OCI-LY3 (cell line): ENCODE data around the gene TMEM100.

Experiments
- H2AFZ ChIP-seq: fragments of 200-600, 300-600 bp; shearing (Covaris generic); 2 replicates; pipeline ENCODE4 v1.6.0; 2014; ENCODE audit warnings: antibody characterized with exemption, low read depth, low read length
- H3K27ac ChIP-seq: fragments of 200-600, 300-600 bp; sonication (generic); 2 replicates; pipeline ENCODE4 v1.5.1; 2014; ENCODE audit warnings: mild to moderate bottlenecking, low read length, moderate library complexity, mixed read lengths
- H3K27me3 ChIP-seq: fragments of 200-600, 300-600 bp; sonication (generic); 2 replicates; pipeline ENCODE4 v1.6.1; 2014; ENCODE audit warnings: low read depth, low read length, mixed read lengths
- H3K36me3 ChIP-seq: fragments of 200-600, 300-600 bp; sonication (generic); replicated peaks from 2 replicates; pipeline ENCODE3; 2014; ENCODE audit warnings: low read depth, low read length, mixed read lengths
- H3K4me1 ChIP-seq: fragments of 300-600, 200-600 bp; sonication (generic); 2 replicates; pipeline ENCODE4 v1.6.1; 2014; ENCODE audit warnings: low read length, mixed read lengths
- H3K4me2 ChIP-seq: fragments of 200-600, 300-600 bp; sonication (generic); 2 replicates; pipeline ENCODE4 v1.6.1; 2014; ENCODE audit warnings: low read length, mixed read lengths
- H3K4me3 ChIP-seq: fragments of 300-600, 200-600 bp; sonication (generic); 2 replicates; pipeline ENCODE4 v1.5.1; 2014; ENCODE audit warnings: antibody characterized with exemption, mild to moderate bottlenecking, low read length, moderate library complexity
- H3K79me2 ChIP-seq: fragments of 300-600, 200-600 bp; shearing (Covaris generic); 2 replicates; pipeline ENCODE4 v1.6.1; 2014; ENCODE audit warnings: mild to moderate bottlenecking, low read length, mixed read lengths
- H3K9ac ChIP-seq: fragments of 300-600, 200-600 bp; shearing (Covaris generic); 2 replicates; pipeline ENCODE4 v1.6.0; 2014; ENCODE audit warnings: mild to moderate bottlenecking, low read length, moderate library complexity
- H3K9me3 ChIP-seq: fragments of 200-600, 300-600 bp; shearing (Covaris generic); 2 replicates; pipeline ENCODE4 v1.6.1; 2014; ENCODE audit warnings: low read length, mixed read lengths; ENCODE audit not compliant: insufficient read depth
- H4K20me1 ChIP-seq: fragments of 200-600, 300-600 bp; sonication (generic); 2 replicates; pipeline ENCODE4 v1.6.1; 2016; ENCODE audit warnings: low read length, mixed read lengths; ENCODE audit not compliant: insufficient read depth
- CTCF ChIP-seq: fragments of 200-600, 300-600 bp; sonication (generic); IDR thresholded peaks from 2 replicates; pipeline ENCODE4 v1.5.1; 2014; ENCODE audit warnings: antibody characterized with exemption, low read length, low read depth
- EZH2phosphoT487 ChIP-seq: fragments of 200-600 bp; shearing (Covaris generic); IDR thresholded peaks from 2 replicates; pipeline ENCODE4 v1.6.1; 2018; ENCODE audit warnings: antibody characterized with exemption, mixed run types, low read depth

TMEM100 gene

GRCh38 chr17:55748841-55749240 is 26.2 kb upstream of the TMEM100 start:
- Histone ChIP-seq H2AFZ (no peak overlapping the region), H3K9ac (no peak overlapping the region)

GRCh38 chr17:55747209-55747608 is 24.5 kb upstream of the TMEM100 start:
- no peaks in the 10 kb centered on the region for H3K36me3 ChIP-seq
- no peaks in the 10 kb centered on the region for H4K20me1 ChIP-seq
- TF ChIP-seq EZH2phosphoT487 (no peak), CTCF (no peak)
- peaks cover 38% of the 10 kb centered on the region for H3K27me3 ChIP-seq
- H3K9me3 ChIP-seq = no peaks in the 10 kb centered on the region
- peaks cover 16% of the 10 kb centered on the region for H3K4me1 ChIP-seq
- no peak overlapping the region for H2AFZ ChIP-seq
- H3K9ac ChIP-seq = no peak overlapping the region
- no peaks in the 10 kb centered on the region for H3K79me2 ChIP-seq
- H3K27ac ChIP-seq = no peak overlapping the region
- H3K4me2 ChIP-seq = no peak overlapping the region
- no peak overlapping the region for H3K4me3 ChIP-seq

More at GRCh38 chr17:55748841-55749240, 26.2 kb upstream of the TMEM100 start:
- TF ChIP-seq CTCF (no peak), EZH2phosphoT487 (no peak)
- H3K4me2 ChIP-seq = no peak overlapping the region
- H4K20me1 ChIP-seq = no peaks in the 10 kb centered on the region
- no peaks in the 10 kb centered on the region for H3K9me3 ChIP-seq
- H3K4me3 ChIP-seq = no peak overlapping the region
- no peaks in the 10 kb centered on the region for H3K79me2 ChIP-seq
- H3K27ac ChIP-seq = no peak overlapping the region
- peaks cover 38% of the 10 kb centered on the region for H3K27me3 ChIP-seq
- H3K36me3 ChIP-seq = no peaks in the 10 kb centered on the region
- peaks cover 4% of the 10 kb centered on the region; the same call in 1 of the 2 replicates for H3K4me1 ChIP-seq

GRCh38 chr17:55746466-55746865 is 23.8 kb upstream of the TMEM100 start:
- peaks cover 46% of the 10 kb centered on the region for H3K27me3 ChIP-seq
- peaks cover 21% of the 10 kb centered on the region for H3K4me1 ChIP-seq
- H3K9me3 ChIP-seq = no peaks in the 10 kb centered on the region
- no peak overlapping the region for H3K4me3 ChIP-seq
- H3K9ac ChIP-seq = no peak overlapping the region
- H3K27ac ChIP-seq = no peak overlapping the region
- H3K4me2 ChIP-seq = no peak overlapping the region
- no peaks in the 10 kb centered on the region for H4K20me1 ChIP-seq
- TF ChIP-seq EZH2phosphoT487 = no peak
- TF ChIP-seq CTCF = no peak
- no peaks in the 10 kb centered on the region for H3K36me3 ChIP-seq
- H2AFZ ChIP-seq = no peak overlapping the region
- H3K79me2 ChIP-seq = no peaks in the 10 kb centered on the region

- Histone ChIP-seq H3K27me3 (peaks cover 56% of the 10 kb centered on the region), H3K36me3 (no peaks in the 10 kb centered on the region), H3K4me3 (no peak overlapping the region), H3K9me3 (no peaks in the 10 kb centered on the region), H3K27ac (no peak overlapping the region), H3K4me2 (no peak overlapping the region), H3K9ac (no peak overlapping the region), H3K4me1 (peaks cover 21% of the 10 kb centered on the region), H3K79me2 (no peaks in the 10 kb centered on the region), H2AFZ (no peak overlapping the region), H4K20me1 (no peaks in the 10 kb centered on the region)
- TF ChIP-seq CTCF = no peak
- TF ChIP-seq EZH2phosphoT487 = no peak
Measured at GRCh38 chr17:55745258-55745657, 22.6 kb upstream of the TMEM100 start.
